HG03442 (cell line): ENCODE measurements around the gene DCUN1D2.

ENCODE experiments used
- ATAC-seq: cut with Tn5 transposase; IDR thresholded peaks from one replicate; pipeline ENCODE4 v1.9.1; 2021; ENCODE audit warnings: mild to moderate bottlenecking, moderate library complexity; ENCODE audit not compliant: unreplicated experiment

The DCUN1D2 gene

GRCh38 chr13:113412440-113412839, 78.1 kb downstream of the DCUN1D2 start:
- no peak for ATAC-seq

DNA sequence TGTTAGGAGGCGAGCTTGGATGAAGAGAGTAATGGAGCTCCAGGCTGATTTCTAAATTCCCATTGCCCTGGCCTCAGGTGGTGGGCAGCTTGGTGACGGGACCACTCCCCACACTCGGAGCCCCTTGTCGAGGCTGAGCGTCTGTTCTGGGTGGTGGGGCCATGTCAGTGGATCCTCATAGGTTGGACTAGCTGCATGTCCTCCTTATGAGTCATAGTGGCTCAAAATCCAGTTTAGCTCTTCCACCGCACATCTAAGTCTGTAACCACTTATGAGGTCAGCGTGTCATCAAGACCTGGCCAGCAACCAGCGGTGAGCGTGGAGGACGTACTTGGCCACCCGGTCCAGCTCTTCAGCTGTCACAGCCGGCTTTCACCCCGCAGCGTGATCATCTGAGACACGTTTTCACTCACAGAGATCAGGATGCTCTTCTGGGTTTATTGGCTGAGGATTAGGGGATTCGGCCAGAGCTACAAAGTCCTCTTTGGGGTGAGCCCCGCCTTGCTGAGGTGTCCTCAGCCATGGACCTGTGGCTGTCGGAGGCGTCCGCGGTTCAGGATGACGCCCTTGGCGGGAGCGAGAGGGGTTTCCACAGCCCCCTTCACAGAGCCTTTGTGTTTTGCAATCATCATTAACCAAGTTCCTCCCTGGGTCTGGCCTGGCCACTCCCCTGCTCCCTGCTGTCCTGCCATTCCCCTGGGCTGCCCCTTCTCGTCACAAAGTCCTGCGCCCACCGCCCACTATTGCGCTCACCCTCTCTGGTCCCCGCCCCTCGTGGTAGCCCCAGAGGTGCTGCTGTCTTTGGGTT, 79.1 kb downstream of the DCUN1D2 start:
- ATAC-seq: no peak

DNA sequence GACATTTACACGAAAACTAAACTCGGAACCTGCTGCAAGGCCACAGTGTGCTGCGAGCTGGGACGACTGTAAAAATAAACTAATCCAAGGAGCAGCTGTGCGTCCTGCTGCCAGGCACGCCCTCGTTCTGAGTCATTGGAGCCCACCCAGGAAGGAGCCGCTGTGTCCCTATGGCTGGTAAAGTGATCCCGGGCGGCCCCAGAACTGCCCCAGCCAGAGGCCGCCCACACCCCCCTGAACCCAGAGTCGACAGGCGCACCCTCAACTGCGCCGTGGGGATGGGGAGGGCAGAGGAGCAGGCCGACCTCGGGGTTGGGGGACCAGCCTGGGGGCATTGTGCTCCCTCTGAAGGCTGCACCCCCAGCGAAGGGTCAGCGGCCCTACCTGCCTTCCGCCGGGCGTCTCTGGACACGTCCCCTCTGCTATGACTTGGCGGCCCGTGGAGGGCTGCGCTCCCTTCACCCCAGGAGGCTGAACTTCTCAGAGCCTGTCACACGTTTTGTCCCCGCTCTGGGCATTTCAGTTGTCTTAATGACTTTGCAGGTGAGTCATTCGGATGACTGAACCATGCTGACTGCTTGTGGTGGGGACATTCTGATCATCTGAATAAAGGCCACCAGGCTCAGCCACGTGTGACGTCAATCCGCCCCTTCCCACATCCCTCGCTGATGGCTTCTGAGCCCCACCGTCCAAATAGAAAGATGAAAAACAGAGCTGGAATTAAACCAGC, 79.9 kb downstream of the DCUN1D2 start:
- no peak for ATAC-seq

DNA sequence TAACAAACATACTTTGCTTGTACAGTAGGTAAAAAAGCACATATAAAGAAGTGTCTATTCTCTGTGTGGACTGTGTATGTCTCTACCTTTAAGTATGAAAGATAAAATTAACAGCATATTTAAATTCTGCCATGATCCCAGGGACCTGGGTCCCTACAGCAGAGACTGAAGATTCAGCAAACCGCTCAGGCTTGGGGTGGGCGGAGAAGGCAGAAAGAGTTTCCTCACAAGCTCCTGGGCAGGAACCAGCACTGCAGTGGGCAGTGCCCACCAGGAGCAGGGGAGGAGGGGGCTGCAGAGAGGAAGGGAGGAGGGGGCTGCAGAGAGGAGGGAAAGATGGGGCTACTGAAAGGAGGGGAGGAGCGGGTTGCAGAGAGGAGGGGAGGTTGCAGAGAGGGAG, 81.9 kb downstream of the DCUN1D2 start:
- no peak for ATAC-seq

- no peak for ATAC-seq
These were observed 82.7 kb downstream of the DCUN1D2 start for GRCh38 chr13:113407531-113408393.

- ATAC-seq: no peak
These were observed 83.4 kb downstream of the DCUN1D2 start for GRCh38 chr13:113407103-113407530.

- no peak for ATAC-seq
These were observed 84.0 kb downstream of the DCUN1D2 start for GRCh38 chr13:113406321-113407102.
